NCI-H1436 treated with DMSO at 0.1 percent for 48 hours (cell line): Measurements from ENCODE around the gene TPPP.
"Not testable (repeated sequence)": the region's sequence is repeated elsewhere in the genome, so short reads cannot be mapped to it uniquely, and the experiment has no call there.

Source experiments
- DNase-seq: peaks from one replicate; lab custom pipeline; 2025; lab: John Stamatoyannopoulos, UW

The TPPP gene

GRCh38 chr5:692529-693041, 567 bp downstream of the TPPP start:
- DNase-seq, result not testable (repeated sequence)

DNA sequence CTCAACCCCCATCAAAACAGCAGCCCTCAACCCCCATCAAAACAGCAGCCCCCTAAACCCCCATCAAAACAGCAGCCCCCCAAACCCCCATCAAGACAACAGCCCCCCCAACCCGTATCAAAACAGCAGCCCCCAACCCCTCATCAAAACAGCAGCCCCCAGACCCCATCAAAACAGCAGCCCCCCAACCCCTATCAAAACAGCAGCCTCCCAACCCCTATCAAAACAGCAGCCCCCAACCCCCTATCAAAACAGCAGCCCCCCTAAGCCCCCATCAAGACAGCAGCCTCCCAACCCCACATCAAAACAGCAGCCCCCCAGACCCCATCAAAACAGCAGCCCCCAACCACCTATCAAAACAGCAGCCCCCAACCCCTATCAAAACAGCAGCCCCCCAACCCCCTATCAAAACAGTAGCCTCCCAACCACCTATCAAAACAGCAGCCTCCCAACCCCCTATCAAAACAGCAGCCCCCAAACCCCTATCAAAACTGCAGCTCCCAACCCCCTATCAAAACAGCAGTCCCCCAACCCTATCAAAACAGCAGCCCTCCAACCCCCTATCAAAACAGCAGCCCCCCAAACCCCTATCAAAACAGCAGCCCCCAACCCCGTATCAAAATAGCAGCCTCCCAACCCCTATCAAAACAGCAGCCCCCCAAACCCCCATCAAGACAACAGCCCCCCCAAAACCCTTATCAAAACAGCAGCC, 1.2 kb downstream of the TPPP start:
- no peak for DNase-seq

DNA sequence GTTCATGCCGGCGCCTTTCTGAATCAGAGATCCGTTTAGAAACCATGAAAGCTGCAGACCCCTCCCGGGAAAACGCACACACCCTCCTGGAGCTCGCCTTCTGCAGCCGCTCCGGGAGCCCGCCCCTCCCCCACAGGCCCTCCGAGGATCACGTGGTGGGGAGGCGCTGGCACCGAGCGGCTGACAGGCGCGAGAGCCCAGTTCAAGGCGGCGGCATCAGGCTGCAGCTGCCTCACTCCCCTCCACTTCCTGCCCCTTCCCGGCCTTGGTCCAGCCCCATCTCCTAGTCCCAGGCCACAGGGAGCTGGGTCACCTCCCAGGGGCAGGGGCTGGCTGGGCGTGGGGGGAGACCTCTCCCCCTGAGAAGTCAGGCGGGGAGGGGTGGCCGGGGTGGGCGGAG, 2.1 kb downstream of the TPPP start:
- not testable (repeated sequence) for DNase-seq

- not testable (repeated sequence) for DNase-seq
Observed at GRCh38 chr5:690293-690692, 2.9 kb downstream of the TPPP start.

GRCh38 chr5:688348-689010, 4.7 kb downstream of the TPPP start:
- not testable (repeated sequence) for DNase-seq

GRCh38 chr5:686936-687335, 6.2 kb downstream of the TPPP start:
- DNase-seq, result not testable (repeated sequence)

DNA sequence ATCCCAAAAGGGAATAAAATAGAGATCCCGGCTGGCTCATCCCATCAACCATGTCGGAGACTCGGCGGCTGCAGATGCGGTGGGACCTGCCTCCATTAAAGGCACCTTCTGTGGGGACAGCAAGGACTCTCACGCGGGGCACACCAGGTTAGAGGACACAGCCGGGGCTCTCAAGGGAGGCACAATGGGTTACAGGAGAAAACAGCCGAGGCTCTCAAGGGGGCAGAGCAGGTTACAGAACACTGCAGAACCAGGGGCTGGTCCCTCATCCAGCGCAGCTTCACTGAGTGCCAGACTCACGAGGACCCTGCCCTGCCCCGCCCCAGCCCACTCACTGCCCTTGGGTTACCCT, 7.0 kb downstream of the TPPP start:
- not testable (repeated sequence) for DNase-seq

- no peak for DNase-seq
Observed at GRCh38 chr5:685262-686171, 7.6 kb downstream of the TPPP start.

- DNase-seq, result no peak
Observed at GRCh38 chr5:684751-685216, 8.4 kb downstream of the TPPP start.

DNA sequence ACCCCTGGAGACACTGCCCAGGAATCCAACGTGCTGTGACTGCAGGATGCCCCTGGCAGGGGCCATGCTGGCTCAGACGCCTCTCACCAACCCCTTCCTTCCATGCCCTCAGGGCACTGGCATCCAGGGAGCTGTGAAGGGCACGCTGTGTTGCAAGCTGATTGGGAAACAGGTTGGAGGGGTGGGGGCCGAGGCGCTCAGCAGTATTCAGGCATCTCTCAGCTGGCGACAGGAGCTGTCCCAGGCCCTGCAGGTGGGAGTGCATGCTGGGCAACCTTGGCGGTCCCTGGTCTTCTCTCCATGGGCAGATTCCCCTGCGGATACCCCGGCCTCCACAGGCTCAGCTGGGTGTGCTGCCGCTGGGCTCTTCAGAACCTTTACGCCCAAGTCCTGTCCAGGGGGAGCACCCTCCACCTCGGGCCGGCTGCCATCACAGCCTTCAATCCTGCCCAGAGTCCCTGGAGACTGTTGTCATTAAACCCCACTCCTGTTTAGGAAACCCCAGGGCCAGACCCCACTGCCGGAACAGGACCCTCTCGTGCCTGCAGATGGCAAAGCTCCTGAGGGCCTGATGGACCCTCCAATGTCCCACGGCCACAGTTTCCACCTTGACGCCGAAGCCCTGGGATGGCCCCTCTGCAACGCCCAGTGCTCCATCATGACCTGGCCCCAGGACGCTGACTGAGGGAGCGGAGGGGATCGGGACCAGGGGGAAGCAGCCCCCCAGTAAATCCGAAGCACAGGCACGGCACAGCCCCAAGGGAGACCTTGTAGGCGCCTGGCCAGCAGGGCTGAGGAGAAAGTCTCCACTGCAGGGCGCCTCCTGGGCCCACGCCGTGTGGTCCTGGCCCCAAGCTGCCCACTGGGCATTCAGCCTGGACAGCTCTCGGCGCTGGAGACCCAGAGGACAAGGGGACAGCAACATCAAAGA, 9.3 kb downstream of the TPPP start:
- no peak for DNase-seq

DNA sequence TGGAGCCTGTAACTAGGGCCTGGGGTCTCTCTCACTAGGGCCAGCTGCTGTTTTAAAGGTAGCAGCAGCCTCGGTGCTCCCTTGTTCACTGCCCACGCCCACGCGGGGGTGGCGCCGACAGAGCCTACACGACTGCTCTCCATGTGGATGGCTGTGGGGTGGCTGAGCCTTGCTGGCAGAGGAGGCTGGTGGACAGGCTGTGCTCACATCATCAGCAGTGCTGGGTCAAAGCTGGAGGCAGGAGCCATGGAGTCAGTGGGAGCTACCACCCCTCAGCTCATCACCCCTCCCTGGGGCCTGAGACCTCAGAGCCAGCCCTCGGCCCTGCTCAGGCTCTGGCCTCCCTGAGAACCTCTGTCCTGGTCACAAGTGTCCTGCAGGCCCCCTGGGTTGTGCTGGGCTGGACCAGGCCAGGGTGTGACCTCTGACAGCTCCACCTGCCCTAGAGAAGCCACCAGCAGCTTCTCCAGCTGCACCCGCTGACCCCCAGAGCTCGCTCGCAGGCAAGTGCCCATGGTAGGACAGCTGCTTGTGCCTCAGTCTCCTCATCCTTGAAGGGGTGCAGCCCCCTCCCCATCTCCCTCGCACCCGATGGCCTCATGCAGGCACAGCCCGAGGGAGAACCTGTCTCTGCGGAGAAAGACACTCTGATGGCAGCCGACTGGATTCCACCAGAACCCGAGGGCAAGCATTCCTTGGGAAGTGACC, 10.3 kb downstream of the TPPP start:
- not testable (repeated sequence) for DNase-seq

DNA sequence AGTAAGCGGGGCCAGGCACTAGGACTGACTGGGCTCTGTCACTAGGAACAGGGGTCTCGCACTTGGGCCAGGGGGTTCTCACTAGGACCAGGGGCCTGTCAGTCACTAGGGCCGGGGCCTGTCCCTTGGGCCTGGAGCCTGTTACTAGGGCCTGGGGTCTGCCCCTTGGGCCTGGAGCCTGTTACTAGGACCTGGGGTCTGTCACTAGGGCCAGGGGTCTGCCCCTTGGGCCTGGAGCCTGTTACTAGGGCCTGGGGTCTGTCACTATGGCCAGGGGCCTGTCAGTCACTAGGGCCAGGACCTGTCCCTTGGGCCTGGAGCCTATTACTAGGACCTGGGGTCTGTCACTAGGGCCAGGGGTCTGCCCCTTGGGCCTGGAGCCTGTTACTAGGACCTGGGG, 10.9 kb downstream of the TPPP start:
- not testable (repeated sequence) for DNase-seq

GRCh38 chr5:681317-682191, 11.6 kb downstream of the TPPP start:
- not testable (repeated sequence) for DNase-seq

DNA sequence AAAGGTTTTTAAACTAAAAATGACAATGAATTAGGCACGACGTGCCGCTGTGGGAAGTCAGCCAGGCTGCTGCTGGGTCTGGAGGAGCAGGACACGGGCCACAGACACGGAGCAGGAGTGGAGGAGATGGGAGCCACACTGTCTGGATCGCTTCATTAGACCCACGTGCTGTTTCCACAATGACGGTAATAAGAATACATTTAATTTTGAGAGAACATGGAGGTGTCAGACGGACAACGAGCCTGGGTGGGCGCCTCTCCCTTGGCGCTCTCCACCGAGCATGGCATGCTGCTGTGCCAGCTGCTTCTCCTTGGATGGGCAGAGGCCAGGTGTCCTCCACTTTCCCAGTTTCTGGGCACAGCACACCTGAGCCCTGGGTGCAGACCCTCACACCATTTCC, 12.3 kb downstream of the TPPP start:
- not testable (repeated sequence) for DNase-seq

DNA sequence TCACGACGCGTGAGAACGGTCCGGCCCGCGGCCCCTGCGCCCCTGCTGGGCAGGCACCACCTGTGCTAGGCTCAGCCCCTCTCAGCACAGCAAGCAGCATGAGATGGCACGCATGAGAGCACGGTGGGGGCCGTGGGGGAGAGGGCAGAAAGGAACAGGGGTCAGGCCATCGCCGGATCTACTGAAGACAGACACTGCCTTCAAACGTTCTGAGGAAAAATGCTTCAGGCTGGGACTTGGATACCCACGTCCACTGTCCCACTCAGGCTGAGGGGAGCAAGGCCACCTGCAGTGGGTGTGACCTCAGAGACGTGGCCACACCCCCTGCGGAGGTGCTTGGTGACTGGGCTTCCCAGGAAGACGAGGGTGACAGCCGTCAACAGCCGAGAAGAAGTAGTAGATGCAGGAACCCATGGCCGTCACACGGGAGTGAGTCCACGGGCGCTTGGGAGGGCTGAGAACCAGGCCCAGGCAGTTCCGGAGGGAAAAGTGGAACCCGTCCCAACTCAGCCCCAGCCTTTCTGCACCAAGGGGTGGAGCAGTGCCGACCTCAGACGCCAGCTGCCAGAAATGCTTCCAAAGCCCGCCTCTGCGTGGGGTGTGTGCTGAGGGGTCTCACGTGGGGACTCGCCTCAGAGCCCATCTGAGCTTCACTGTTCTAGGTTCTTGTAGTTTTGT, 12.9 kb downstream of the TPPP start:
- not testable (repeated sequence) for DNase-seq

DNA sequence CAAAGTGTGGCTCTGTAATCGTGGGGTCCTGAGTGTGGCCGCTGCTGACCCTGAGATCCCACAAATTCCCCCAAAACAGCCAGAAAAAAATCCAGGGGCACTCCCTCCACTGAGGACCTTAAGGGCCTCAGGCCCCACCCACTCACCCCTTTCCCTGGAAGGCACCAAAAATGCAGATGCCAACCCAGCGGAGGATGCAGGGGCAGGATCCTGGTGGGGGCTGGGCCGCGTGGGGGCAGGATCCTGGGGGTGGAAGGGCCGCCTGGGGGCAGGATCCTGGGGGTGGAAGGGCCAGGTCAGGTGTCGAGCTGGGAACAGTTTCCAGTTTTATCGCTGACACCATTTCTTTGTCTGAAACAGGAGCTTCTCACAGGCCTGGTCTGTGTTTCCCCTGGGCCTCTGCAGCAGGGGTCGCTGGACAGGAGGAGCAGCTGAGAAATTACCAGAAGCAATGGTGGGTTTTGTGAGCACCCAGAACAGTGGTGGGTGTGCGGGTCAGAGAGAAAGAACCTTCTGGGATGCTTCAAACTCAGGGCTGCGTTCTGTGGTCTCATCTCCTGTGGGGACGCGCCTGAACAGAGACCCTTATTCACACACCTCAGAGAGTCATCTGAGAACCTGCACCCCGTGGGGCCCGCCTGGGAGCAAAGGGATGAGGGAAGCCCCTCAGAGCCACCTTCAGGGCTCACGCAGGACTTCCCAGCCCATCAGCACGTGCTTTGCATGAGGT, 13.8 kb downstream of the TPPP start:
- not testable (repeated sequence) for DNase-seq

DNA sequence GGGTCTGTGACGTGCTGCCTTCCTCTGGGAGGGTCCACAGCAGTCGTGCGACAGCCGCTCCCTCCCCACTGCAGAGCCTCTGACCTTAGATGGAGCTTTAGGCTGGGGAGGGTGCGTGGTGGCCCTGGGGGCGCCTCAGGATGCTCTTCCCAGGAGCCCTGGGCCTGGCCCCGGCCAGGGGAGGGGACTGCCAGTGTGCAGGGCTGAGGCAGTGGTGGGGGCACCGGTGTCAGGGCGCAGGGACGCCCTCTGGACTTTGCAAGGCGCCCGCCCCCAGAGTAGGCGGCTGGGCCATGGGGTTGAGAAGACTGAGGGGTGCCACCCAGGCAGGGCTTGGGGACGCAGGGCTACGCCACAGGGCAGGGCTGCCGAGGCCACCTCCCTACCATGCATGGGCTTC, 14.6 kb downstream of the TPPP start:
- DNase-seq, result not testable (repeated sequence)
